Activated T-cell treated with anti-CD3 and anti-CD28 coated beads for 24 hours (primary cell): ENCODE data around the gene TOR1AIP2.
"Not testable (repeated sequence)": the region's sequence is repeated elsewhere in the genome, so short reads cannot be mapped to it uniquely, and the experiment has no call there.

ENCODE experiments used
- DNase-seq: peaks from one replicate; pipeline ENCODE4 v3.0.0-alpha.2; 2020; ENCODE audit warnings: low read depth

TOR1AIP2 gene

GRCh38 chr1:179806333-179806732 lies 71.3 kb downstream of the TOR1AIP2 start:
- no peak for DNase-seq

GRCh38 chr1:179805291-179806195 lies 72.1 kb downstream of the TOR1AIP2 start:
- DNase-seq = no peak

- DNase-seq = not testable (repeated sequence)
These were observed 73.2 kb downstream of the TOR1AIP2 start for GRCh38 chr1:179804417-179804816.

- no peak for DNase-seq
These were observed 73.7 kb downstream of the TOR1AIP2 start for GRCh38 chr1:179803918-179804317.

- no peak for DNase-seq
These were observed 74.5 kb downstream of the TOR1AIP2 start for GRCh38 chr1:179803104-179803503.

- DNase-seq = no peak
These were observed 77.1 kb downstream of the TOR1AIP2 start for GRCh38 chr1:179800481-179800880.

GRCh38 chr1:179798864-179799516 lies 78.6 kb downstream of the TOR1AIP2 start:
- DNase-seq = no peak

- DNase-seq = no peak
These were observed 79.3 kb downstream of the TOR1AIP2 start for GRCh38 chr1:179798213-179798863.

GRCh38 chr1:179794669-179795068 lies 82.9 kb downstream of the TOR1AIP2 start:
- no peak for DNase-seq

- DNase-seq = no peak
These were observed 83.5 kb downstream of the TOR1AIP2 start for GRCh38 chr1:179794146-179794545.

GRCh38 chr1:179793281-179793680 lies 84.3 kb downstream of the TOR1AIP2 start:
- no peak for DNase-seq
